ENCODE data around the gene LONRF3.
"Not testable (repeated sequence)": the region's sequence is repeated elsewhere in the genome, so short reads cannot be mapped to it uniquely, and the experiment has no call there.

GRCh38 chrX:119027960-119028732 is 53.7 kb downstream of the LONRF3 start:
- not testable (repeated sequence) for TF ChIP-seq PATZ1 (CRISPR knock-in tag; IDR thresholded peaks at IDR 0.05; ENCODE audit: borderline replicate concordance); ZFP3 (CRISPR knock-in tag; IDR thresholded peaks at IDR 0.05); CSDC2 (CRISPR knock-in tag; IDR thresholded peaks at IDR 0.05); ISL1 (CRISPR knock-in tag; IDR thresholded peaks at IDR 0.05); ZFP30 (CRISPR knock-in tag; IDR thresholded peaks at IDR 0.05); TSHZ2 (CRISPR knock-in tag; IDR thresholded peaks at IDR 0.05); ZNF565 (CRISPR knock-in tag; conservative IDR thresholded peaks at IDR 0.05; ENCODE audit: low read depth); ZC3H10 (CRISPR knock-in tag; IDR thresholded peaks at IDR 0.05); POU6F1 (CRISPR knock-in tag; IDR thresholded peaks at IDR 0.05; ENCODE audit: borderline replicate concordance, low read depth); OSR1 (CRISPR knock-in tag; IDR thresholded peaks at IDR 0.05); CREB5 (CRISPR knock-in tag; IDR thresholded peaks at IDR 0.05; ENCODE audit: low read depth); TOX (CRISPR knock-in tag; IDR thresholded peaks at IDR 0.05; ENCODE audit: borderline replicate concordance); ZNF70 (CRISPR knock-in tag; IDR thresholded peaks at IDR 0.05); ZNF8 (CRISPR knock-in tag; IDR thresholded peaks at IDR 0.05)
